Measurements from ENCODE around the gene REPS1.
"Not testable (repeated sequence)": the region's sequence is repeated elsewhere in the genome, so short reads cannot be mapped to it uniquely, and the experiment has no call there.

REPS1 gene

DNA sequence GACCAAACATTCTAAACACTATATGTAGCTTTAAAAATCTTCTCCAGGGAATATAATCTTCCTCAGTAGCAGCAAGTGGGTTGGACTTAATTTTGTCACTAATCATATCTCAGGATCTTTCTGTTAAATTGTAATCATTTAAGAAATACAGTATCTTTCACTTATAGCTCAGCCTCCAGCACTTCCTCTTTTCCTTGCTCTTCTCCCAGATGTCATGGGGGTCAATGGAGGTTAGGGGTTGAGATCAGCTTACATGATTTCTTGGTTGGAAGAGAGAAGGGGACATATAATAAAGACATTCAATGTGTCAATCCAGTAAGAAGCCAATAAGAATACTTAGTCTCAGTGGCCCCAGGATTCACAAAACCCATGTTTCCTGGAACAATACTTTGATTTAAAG lies 15.7 kb upstream of the REPS1 start:
- DNase-seq, result no peak

DNA sequence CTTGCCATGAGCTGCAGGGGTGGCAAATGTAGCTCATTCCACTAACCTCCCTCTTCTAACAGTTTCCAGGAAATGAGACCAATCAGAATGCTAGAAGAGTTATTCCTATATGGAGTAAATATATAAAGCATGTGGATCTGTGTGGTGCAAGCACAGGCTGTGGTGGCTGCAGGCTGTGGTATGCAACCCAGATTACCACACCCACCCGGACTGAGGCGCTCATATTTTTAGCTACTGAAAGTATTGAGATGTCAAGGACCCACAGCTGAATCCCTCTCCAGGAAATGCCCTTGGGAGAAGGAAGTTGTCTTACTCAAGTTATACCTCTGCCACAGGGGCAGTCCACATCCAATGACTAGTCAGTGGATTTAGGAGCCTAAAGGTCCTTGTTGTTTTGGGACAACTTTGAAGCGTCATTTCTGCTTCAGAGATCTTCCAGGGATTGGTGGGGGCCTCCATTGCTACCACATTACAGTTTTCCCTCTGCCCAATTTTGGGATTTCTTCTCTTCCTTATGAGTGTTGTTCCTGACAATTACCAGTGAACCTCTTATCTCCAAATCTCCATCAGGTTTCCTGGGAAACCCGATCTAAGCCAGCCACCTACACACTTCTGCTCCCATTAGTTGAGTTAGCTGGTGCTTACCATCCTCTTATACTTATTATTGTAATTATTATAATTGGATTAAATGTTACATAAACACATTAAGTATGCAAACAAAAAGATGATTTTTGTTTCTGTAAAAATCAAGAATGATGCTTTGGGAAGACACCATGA lies 12.1 kb upstream of the REPS1 start:
- no peak for DNase-seq

DNA sequence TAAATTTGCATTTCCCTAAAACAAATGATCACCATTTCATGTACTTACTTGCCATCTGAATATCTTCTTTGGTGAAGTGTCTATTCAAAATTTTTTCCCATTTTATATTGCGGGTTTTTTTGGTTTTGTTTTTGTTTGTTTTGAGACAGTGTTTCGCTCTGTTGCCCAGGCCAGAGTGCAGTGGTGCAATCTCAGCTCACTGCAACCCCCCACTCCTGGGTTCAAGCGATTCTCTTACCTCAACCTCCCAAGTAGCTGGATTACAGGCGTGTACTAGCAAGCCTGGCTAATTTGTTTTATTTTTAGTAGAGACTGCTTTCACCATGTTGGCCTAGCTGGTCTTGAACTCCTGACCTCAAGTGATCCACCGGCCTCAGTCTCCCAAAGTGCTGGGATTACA lies 9.1 kb upstream of the REPS1 start:
- DNase-seq, result no peak

DNA sequence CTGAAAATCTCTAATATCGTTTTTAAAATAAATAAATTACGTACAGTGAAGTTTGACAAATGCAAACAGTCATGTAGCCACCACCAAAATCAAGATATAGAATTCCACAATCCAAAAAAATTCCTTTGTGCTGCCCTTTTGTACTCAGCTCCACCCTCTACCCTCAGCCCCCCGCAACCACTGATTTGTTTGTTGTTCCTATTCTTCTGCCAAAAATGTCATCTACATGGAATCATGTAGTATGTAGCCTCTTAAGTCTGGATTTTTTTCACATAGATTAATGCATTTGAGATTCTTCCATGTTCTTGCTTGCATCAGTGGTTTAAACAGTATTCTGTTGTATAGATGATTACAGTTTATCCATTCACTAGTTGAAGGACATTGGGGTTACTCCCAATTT lies 8.5 kb upstream of the REPS1 start:
- DNase-seq, result no peak

DNA sequence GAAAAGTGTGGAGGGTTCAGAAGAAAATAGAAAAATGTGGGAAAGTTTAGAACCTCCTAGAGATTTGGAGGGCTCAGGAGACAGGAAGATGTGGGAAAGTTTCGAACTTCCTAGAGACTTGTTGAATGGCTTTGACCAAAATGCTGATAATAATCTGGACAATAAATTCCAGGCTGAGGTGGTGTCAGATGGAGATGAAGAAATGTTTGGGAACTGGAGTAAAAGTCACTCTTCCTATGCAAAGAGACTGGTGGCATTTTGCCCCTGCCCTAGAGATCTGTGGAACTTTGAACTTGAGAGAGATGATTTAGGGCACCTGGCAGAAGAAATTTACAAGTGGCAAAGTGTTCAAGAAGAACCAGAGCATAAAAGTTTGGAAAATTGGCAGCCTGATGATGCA lies 5.4 kb upstream of the REPS1 start:
- DNase-seq, result not testable (repeated sequence)

DNA sequence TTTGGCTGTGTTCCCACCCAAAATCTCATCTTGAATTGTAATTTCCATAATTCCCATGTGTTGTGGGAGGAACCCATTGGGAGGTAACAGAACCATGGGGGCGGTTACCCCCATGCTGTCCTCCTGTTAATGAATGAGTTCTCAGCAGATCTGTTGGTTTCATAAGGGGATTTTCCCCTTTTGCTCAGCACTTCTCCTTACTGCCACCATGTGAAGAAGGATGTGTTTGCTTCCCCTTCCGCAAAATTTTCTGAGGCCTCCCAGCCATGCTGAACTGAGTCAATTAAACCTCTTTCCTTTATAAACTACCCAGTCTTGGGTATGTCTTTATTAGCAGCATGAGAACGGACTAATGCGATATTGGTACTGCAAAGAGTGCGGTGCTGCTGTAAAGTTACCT lies 4.9 kb upstream of the REPS1 start:
- not testable (repeated sequence) for DNase-seq

DNA sequence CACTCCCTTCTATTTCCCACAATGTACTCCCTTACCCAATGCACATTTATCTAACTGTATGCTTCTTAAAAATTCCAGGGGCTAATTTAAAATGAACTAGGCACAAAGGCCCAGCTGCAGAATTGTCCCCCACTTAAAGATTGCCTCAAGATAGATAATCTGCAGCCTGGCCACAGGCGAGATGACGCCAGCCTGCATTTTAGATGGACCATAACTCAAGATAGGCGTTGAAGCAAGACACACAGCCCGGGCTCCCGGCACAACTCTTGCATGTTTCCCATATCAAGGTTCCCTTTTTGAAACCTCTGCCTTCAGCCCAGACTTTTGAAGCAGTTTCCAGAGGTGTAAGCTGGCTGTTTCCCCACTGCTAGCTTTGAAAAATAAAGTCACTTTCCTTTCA lies 3.2 kb upstream of the REPS1 start:
- DNase-seq, result no peak

DNA sequence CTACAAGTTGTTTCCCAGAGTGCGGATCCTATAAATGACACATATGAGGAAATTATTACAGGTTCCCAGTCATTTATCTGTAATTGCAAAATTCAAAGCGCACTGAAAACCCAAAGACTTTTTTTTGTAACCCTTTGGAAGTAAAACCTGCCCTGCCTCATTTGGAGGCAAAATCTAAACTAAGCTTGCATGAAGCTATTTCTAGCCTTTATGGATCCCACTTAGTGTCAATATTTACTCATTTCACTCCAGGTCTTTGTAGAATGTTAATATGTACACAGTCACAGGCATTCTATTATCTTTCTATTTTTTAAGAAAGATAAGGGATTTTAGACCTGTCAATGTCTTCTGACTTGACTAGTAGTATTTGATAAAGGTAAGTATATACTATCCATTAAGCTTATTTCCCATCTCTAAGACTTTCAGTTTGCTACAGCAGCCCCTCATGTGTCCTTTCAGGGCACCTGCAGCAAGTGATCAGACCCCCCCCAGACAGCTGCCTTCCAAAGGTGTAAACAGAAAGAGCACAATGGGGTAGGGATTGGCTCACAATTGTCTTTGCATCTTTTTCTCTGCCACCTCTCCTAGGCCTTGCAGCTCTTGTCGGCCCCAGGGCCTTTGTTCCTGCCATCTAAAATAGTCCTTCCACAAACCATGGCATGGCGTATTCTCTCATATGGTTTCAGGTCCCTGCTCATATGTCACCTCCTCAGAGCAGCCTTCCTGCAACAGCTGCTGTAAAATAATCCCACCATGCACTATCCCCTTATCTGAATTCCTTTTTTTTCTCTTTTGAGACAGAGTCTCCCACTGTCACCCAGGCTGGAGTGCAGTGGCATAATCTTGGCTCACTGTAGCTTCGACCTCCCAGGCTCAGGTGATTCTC lies 1.3 kb upstream of the REPS1 start:
- no peak for DNase-seq

DNA sequence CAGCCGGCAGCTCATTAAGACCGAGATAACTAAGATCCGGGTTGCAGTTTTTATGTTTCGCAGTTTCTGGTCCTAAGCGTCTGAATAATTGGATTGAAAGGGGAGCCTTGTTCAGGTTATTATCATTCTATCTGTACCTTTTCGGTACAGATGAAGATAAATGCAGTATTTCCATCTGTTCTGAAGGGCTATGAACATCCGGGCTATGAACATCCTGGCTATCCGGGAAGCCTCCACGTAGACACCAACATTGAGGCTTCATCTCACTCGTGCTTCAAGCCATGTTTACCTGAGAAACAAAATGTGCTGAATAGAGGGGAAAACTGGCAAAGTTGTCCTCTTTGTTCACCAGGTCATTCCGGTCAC lies 399 bp upstream of the REPS1 start:
- DNase-seq, result no peak

DNA sequence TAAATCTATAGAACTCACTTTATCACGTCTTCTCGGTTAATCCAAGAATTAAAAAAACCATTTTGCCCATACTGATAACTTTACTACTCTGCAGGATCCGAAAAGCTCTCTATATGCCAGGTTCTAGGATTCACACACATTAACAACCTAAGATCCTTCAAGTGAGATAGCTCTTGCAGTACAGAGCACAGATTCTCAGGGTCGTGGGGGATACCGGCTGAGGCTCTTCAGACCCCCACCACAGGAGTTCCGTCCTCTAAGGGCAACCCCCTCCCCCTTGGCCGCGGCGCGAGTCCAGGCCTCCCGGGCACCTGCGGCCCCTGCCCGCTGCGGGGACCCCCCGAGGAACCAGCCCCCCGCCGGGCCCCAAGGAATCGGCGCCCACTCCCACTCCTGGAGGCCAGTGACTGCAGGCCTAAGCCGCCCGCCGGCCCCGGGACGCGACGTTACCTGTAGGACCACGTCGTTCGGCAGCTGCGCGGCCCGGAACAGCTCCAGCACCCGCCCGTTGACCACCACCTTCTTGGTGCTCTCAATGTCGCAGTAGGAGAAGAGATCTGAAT lies 892 bp downstream of the REPS1 start:
- DNase-seq, result no peak

DNA sequence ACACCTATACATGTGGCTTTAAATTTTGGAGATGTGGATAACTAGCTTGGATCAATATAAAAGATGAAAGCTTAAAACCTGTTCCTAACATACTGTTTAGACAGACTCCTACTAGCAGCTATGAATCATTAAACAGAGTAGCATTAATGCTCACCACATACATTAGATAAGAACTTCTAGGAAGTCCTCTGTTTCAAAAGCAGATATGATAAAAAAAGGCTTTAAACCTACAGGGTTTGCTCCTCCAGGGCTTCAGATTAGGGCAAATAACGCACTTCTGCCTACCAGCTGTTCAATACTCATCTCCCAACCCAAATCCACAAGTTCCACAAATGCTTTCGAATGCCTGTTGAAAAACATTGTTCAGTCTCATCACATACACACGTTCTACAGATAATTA lies 1.5 kb downstream of the REPS1 start:
- DNase-seq, result no peak

DNA sequence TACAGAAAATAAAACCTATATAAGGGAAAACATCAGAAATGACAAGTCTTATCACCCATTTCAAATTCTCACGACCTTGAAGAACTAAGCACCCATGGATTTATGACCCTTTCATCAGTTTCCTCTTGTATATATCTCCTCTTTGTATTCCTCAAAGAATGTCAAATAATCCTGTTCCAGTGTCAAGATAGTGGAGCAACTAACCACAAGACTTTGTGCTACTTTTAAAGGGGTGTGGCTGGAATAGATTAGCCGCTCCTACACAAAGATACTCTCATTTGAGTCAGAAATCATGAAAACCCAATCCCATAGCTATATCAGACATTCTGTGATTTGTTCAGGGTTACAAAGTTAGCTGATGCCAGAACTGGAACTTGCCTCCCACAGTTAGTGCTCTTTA lies 6.6 kb downstream of the REPS1 start:
- DNase-seq, result no peak

DNA sequence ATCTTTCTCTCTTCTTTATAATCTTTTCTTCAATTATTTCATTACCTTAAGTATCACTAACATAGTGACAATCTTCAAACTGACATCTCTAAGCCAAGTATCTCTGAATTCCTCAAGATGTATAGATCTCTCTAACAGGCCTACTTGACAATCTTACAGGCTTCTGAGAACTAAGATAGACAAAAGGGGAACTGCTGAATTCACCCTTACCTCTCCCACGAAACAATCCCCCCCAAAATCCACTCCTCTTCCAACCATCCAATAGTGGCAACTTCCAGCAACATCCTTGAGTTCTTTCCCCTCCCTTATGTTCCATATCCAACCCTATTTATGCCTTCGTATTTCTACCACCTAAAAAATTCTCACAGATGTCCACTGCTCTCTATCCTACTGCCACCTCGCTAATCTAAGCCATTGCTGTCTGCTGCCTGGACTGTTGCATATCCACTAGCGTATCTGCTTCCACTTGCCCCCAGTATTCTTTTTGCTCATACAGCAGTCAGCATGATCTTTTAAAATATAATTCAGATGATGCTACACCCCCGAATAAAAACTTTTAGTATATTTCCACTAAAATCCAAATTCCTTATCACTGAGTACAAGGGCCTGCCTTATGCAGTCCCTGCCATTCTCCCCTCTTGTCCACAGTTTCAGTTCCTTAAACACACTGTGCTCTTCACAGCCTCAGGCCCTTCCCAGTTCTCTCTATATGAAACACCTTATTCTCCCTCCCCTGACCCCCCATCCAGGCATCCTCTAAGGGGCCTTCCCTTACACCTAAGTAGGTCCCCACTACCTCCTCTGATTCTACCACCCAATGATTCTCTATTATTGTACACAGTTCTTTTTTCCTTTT lies 8.0 kb downstream of the REPS1 start:
- no peak for DNase-seq

DNA sequence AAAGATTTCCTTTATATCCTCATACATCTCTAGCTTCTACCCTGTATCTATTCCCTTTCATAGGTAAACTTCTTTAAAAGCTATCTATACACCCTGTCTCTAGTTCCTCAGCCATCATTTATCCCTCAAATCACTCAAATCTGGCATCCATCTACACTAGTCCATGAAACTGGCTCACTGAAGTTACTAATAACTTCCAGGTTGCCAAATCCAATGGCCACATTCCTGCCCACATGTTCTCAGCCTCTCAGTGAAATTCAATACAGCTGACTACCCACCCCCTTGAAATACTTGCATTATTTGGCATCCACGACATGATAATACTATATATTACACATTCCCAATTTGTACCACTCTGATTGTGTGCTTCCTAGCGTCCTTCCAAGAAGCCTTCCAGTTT lies 8.7 kb downstream of the REPS1 start:
- no peak for DNase-seq

DNA sequence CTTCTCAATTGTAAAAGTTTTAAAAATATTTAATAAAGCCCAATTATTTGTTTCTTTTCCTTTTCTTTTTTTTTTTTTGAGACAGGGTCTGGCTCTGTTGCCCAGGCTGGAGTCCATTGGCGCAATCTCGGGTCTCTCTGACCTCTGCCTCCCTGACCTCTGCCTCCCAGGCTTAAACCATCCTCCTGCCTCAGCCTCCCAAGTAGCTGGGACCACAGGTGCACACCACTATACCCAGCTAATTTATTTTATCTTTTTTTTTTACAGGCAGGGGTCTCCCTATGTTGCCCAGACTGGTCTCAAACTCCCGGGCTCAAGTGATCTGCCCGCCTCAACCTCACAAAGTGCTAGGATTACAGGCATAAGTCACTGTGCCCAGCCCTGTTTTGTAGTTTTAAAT lies 9.8 kb downstream of the REPS1 start:
- DNase-seq, result no peak

DNA sequence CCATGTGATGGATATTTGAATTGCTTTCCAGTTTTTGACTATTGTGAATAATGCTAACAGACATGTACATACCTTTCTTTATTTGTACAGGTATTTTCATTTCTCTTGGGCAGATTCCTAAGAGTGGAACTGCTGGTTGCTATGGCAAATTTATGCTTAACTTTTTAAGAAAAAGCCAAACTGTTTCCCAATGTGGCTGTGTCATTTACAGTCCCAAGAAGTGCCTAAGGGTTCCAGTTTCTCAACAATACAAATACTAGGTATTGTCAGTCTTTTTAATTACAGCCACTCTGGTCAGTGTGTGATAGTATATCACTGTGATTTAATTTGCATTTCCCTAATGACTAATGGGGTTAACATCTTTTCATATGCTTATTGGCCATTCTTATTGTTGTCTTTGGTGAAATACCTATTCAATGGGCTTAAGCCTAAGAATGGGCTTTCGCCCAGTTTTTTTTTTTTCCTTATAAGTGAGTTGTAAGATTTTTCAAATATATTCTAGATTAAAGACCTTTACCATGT lies 10.3 kb downstream of the REPS1 start:
- no peak for DNase-seq

DNA sequence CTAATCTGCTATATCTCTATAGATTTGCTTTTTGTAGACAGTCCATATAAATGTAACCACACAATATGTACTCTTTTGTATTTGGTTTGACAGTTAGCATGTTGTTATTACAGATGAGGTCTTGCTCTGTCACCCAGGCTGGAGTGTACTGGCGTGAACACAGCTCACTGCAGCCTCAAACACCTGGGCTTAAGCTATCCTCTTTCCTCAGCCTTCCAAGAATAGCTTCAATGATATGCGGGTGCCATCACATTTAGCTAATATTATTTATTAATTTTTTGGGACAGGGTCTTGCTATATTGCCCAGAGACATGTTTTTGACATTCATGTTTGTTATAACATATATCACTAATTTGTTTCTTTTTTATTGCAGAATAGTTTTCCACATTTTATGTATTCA lies 10.8 kb downstream of the REPS1 start:
- DNase-seq, result no peak

DNA sequence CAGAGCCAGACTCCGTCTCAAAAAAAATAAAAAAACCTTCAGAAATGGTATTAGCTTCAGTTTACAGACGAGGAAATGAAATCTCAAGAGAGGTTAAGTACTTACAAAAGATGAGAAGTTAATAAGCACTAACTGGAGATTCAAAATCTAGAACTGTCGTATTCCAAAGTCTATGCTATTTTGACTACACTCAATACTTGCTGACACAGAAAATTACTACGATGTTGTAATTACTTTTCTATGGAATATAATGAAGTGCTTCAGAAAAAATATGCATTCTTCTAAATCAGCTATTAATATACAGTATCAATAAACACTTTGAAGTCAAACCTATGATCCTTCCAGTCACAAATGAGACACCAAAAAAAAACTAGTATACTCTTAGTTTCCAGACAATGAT lies 12.2 kb downstream of the REPS1 start:
- DNase-seq, result no peak

DNA sequence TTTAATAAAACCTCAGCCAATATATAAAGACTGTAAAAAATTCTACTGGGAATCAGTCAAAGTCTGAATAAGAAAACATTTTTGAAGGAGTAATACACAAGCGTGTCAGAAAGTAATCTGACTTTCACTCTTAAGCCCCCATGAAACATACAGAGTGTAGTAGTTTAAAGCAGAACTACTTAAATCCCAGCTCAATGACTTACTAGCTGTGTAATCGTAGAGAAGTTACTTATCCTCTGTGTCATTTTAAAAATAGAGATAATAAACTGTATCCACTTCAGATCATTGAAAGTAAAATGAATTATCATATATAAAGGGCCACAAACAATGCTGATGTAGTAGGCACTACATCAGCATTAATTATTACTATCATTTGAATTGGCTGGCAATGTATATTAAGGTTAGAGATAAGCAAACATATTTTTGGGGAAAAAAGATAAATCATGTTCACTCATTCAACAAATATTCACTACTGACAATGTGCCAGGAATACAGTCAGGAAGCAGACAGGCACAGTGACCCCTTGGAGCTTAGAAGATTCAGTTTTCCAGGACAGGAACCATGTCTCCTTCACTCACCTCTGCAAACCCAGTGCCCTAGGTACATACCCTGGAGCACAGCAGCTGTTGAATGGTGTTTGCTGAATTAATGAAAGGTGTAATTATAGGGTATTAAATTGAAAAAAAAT lies 14.4 kb downstream of the REPS1 start:
- DNase-seq, result no peak

DNA sequence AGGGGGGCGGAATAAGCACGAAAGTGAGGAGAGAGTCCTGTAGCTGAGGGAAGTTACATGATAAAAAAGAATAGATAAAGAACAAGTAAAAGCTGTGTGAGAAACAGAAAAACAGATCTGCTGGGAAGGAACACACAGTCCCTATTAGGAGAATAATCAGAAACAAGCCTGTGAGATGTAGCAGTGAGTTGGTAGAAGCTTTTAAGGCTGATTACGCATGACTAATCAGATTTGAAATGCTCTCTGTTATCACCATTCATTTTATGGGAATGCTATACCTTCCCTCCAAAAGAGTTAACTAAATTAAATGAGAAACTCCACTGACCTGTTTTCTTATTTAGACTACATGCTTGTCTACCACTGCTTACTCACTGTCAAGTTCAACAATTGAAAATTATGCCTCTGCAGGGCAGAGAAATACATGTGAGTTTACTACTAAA lies 15.8 kb downstream of the REPS1 start:
- no peak for DNase-seq

DNA sequence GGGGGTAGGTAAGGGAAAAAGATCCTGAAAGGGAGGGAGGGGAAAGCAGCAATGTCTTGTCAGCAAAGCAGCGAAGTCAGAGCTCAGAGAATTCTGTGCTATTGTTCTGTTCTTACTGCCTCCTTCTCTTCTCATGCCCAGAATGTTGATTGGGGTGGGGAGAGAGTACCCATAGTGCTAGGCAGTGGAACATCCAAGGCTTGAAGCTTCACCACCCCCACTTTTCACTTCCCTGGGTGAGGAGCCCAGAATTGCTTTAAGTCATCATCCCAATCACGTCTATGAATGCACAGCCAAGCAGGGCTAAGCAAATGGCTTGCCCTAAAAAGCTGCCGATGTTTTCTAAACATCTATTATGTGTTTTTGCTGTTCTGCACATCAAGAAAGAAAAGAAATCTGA lies 16.5 kb downstream of the REPS1 start:
- DNase-seq, result no peak

DNA sequence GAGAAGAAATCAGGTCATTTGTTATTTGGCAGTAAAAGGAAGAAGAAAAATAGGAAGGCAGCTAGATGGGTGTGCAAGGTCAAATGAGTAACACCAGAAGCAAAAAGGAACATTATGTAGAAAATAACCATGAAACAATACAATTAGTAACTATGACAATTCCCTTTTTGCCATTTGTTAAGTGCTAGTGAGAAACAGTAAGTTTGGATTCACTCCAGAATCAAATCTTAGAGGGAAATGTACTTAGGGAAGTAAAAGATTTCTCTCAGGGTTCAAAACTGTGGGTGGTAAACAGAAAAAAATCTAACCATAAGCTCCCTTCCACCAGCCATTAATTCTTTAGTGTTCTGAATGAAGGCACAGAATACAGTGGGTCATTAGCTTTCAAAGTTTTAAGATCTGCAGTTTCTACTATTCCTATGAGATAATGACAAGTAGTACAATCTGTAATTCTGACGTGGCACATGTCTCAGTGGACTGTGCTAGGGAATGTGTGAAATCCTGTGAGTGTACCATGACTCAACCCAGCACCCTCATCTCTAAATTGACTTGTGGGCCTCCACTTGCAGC lies 17.1 kb downstream of the REPS1 start:
- DNase-seq, result no peak

Measured in activated naive CD4-positive, alpha-beta T cell treated with anti-CD3 and anti-CD28 coated beads, Interleukin-2, amount 50 U/mL, for 16 hours (primary cell).